GM18505 (cell line): Measurements from ENCODE around the gene DUOXA1.

Experiments used
- ATAC-seq: cut with Tn5 transposase; IDR thresholded peaks from one replicate; pipeline ENCODE4 v1.9.1; 2021; ENCODE audit not compliant: unreplicated experiment
- POLR2A ChIP-seq: IDR thresholded peaks from 4 replicates; pipeline ENCODE4 v1.6.1; 2011; ENCODE audit warnings: borderline replicate concordance; ENCODE audit not compliant: insufficient read depth, insufficient read length; ENCODE audit errors: extremely low read depth

Gene DUOXA1

GRCh38 chr15:45132844-45133560, 3.3 kb upstream of the DUOXA1 start:
- no peak for ATAC-seq
- no peak for TF ChIP-seq POLR2A

GRCh38 chr15:45131510-45131909, 1.8 kb upstream of the DUOXA1 start:
- no peak for ATAC-seq
- no peak for TF ChIP-seq POLR2A

GRCh38 chr15:45130291-45131000, 767 bp upstream of the DUOXA1 start:
- no peak for ATAC-seq
- no peak for TF ChIP-seq POLR2A

- no peak for ATAC-seq
- no peak for TF ChIP-seq POLR2A
Measured at GRCh38 chr15:45128971-45129639, 574 bp downstream of the DUOXA1 start.

GRCh38 chr15:45126535-45127158, 3.0 kb downstream of the DUOXA1 start:
- ATAC-seq: no peak
- no peak for TF ChIP-seq POLR2A

GRCh38 chr15:45123397-45123796, 6.3 kb downstream of the DUOXA1 start:
- ATAC-seq: no peak
- TF ChIP-seq POLR2A: no peak

- no peak for TF ChIP-seq POLR2A
- ATAC-seq: no peak
Measured at GRCh38 chr15:45122719-45123118, 7.0 kb downstream of the DUOXA1 start.

- TF ChIP-seq POLR2A: no peak
Measured at GRCh38 chr15:45121706-45122417, 7.8 kb downstream of the DUOXA1 start.

GRCh38 chr15:45121020-45121419, 8.7 kb downstream of the DUOXA1 start:
- ATAC-seq: no peak
- TF ChIP-seq POLR2A: no peak

More at GRCh38 chr15:45121706-45122417, 7.8 kb downstream of the DUOXA1 start:
- ATAC-seq: no peak

GRCh38 chr15:45120081-45120972, 9.4 kb downstream of the DUOXA1 start:
- ATAC-seq: no peak
- no peak for TF ChIP-seq POLR2A

- no peak for TF ChIP-seq POLR2A
- ATAC-seq: no peak
Measured at GRCh38 chr15:45118996-45119395, 10.7 kb downstream of the DUOXA1 start.

- ATAC-seq: peak; percentile 93
Measured at GRCh38 chr15:45118131-45118588, 11.5 kb downstream of the DUOXA1 start.

More at GRCh38 chr15:45118131-45118588, 11.5 kb downstream of the DUOXA1 start:
- no peak for TF ChIP-seq POLR2A
